ENCODE results near the gene UBE3D.

The UBE3D gene, protein sequence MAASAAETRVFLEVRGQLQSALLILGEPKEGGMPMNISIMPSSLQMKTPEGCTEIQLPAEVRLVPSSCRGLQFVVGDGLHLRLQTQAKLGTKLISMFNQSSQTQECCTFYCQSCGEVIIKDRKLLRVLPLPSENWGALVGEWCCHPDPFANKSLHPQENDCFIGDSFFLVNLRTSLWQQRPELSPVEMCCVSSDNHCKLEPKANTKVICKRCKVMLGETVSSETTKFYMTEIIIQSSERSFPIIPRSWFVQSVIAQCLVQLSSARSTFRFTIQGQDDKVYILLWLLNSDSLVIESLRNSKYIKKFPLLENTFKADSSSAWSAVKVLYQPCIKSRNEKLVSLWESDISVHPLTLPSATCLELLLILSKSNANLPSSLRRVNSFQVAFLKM

DNA sequence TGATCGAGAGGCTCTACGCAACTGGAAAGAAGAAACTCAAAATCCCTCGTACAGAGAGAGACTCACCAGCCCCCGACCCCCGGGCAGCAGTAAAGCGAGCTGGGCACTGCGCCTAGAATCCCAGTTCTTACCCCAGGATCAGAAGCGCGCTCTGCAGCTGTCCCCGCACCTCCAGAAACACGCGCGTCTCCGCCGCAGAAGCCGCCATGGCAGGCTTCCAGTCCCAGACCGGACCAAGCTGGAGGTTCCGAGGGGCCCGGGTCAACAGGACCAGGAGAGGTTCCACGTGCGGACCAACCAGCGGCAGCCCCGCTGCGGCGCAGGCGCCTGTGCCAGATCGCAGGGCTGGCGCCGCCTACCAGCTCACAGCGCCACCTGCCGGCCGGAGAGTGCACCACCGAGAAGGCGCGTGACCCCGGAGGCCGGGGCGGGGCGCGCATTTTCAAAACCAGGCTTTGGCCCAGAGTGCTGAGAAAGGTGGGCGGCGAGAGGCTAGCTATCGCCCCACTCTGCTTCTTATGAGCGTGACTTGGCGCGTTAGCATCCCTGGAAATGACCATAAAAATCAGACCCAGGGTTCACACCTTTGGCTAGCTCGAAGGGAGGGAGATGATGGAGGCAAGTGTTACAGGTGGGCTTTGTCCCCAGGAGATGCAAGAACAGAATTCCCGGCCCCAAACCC is at the start of gene UBE3D:
Gene UBE3D, minus strand, starts transcription at position 331 of the 682 bp plus-strand sequence. Its CDS starts 123 bp downstream, at position 208.
- peak; percentile 84 to 85 for DNase-seq

- no peak for DNase-seq
Observed at GRCh38 chr6:83114164-83114563, 48.5 kb upstream of the UBE3D start.

GRCh38 chr6:83113258-83113657 is 47.6 kb upstream of the UBE3D start:
- no peak for DNase-seq

- no peak for DNase-seq
Observed at GRCh38 chr6:83108378-83108777, 42.7 kb upstream of the UBE3D start.

DNA sequence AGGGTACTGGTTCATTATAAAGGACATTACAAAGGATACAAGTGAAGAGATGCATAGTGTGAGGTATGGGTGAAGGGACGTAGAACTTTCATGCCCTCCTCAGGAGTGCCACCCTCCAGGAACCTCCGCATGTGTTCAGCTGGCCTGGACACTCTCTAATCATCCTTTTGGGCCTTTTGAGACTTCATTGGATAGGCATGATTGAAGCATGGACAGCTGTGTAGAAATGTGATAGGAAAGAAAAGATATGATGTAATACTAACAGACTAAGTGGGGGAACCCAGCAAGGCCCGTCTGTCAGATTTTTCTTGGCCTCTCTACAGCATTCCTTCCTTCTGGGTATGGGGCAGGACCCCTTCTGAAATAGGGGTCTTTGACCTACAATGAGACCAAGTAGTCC is 32.9 kb upstream of the UBE3D start:
- DNase-seq: no peak

- no peak for DNase-seq
Observed at GRCh38 chr6:83097675-83098074, 32.0 kb upstream of the UBE3D start.

DNA sequence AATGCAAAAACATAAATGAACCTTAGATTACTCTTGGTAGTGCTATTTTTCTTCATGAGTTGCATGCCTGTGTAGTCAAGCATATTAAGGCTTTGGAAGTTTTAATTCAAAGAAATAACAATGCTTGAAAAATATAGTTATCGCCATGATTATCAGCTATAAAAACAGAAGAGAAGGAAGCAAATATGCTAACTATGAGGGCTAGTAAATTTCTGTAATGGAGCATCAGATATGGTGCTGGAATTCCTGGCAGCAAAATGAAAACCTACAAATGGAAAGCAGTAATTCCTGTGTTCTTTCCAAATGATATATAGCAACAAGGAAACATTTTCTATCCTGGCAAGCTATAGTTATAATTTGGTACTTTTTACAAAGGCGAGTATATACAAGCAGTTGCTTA is 31.6 kb upstream of the UBE3D start:
- DNase-seq: no peak

DNA sequence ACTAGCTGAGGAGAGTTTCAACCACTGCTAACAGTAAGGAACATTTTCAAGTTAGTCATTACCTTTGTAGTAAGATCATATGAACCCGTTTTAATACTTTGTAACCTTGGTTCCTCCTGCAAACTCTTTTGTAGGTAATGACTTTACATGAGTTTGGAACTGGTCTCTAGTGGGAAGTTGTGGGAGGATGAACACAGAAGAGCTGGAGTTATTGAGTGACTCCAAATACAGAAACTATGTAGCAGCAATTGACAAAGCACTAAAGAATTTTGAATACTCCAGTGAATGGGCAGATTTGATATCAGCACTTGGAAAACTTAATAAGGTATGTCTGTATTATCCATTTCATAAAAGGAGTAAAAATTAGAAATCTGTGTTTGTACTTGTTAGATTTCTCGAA is 31.1 kb upstream of the UBE3D start:
- no peak for DNase-seq

GRCh38 chr6:83092756-83093399 is 27.2 kb upstream of the UBE3D start:
- DNase-seq: no peak

DNA sequence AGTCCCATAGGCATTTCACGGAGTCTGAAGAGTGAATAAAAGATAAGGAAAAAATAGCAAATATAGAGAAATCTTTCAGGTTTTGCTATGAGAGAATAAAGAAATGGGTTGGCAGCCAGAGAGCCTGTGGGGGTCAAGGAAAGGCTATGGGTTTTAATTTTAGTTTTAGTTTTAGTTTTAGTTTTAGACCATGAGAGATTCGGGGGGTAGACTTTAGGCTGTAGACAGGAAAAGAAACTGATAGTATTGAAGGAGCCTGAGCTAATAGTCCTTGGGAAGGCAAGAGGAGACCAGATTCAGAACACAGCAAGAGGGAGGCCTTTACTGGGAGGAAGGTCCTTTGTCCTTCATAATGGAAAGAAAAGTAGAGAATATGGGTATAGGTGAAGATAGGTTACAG is 21.1 kb upstream of the UBE3D start:
- no peak for DNase-seq

- no peak for DNase-seq
Observed at GRCh38 chr6:83083476-83083875, 17.8 kb upstream of the UBE3D start.

GRCh38 chr6:83073615-83074014 is 8.0 kb upstream of the UBE3D start:
- DNase-seq: no peak

GRCh38 chr6:83072726-83073125 is 7.1 kb upstream of the UBE3D start:
- no peak for DNase-seq

DNA sequence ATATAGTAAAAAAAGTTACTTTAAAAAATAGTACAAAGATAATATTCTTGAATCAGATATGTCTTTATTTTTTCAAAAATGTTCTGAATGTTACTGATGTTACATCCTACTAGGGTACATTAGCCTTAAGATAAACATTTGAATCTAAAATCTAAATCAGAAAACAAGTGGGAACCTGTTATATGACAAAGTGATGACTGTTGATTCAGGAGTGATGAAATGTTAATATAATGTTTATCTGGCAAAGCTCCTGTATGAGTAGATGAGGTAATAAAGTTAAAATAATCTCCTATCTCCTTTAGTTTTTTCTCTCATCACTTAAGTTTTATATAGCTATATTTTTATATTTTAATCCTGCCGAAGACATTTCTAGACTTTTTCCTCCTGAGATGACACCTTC is 6.1 kb upstream of the UBE3D start:
- DNase-seq: no peak

GRCh38 chr6:83071023-83071422 is 5.4 kb upstream of the UBE3D start:
- DNase-seq: peak; percentile 5 to 36

DNA sequence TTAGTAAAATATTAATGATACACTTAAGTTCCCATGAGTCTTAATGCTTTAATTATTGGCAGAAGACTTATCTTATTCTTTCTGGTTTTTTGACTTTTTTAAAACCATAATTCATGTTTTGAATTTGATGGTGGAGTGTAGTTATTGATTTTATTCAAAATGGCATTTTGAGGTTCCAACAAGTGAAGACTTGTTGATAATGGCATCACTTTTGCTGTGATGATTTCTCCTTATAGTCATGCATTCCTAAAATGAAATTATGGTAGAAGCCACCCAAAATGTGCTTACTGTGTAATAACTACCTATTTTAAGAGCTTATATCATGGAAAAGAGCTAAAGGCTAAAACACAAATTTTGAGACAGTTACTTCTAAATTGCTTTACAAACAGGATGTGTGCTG is 4.0 kb upstream of the UBE3D start:
- no peak for DNase-seq

GRCh38 chr6:83068616-83069015 is 3.0 kb upstream of the UBE3D start:
- no peak for DNase-seq

DNA sequence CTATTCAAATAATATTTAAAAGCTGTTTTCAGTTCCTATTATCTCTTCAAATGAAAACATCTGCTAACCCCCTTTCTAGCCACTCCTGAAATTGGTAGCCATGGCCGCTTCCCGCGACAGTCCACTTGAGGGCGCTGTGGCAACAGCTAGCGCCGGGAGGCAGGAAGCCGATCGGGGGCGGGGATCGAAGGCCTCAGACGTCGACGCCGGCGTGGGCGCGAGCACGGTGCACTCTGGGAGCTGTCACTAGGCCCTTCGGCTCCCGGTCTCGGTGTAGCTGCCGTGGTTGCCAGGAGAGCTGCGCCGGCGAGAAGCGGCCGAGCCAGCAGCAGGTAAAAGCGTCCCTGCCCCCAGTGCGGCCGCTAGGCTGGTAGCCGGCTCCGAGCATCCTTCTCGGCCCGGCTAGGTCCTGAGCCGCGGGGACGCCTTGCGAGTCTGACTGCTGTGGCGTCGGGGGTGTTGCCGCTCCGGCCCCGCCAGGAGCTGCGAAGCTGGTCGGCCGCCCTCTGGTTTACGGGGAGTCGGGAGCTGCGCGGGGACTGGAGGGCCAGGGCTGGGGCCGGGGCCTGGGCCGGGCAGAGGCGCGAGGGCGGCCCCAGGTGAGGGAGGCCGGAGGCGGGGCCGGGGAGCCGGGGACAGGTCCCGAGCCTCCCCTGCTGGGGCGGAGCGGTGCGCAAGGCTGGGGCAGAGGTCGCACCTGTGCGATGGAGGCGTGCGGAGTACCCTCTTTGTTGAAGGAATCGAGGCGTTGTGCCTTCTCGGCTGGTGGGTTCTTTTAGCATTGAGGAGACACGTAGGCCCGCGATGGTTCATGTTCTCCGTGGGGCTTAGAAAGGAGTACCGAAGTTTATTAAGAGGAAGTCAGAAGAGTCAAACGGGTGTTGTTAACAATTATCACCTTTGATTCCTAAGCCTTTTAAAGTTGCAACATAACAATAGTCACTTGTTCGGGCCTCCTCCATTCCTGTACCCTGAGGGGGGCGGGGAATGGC is 2.1 kb upstream of the UBE3D start, which contains the start of gene DOP1A:
Gene DOP1A, plus strand, starts transcription at position 224 of the 992 bp plus-strand sequence. CDS start 29,307 bp downstream, outside the sequence.
- DNase-seq: peak; percentile 95 to 97

- no peak for DNase-seq
Observed at GRCh38 chr6:83062225-83062624, 3.4 kb downstream of the UBE3D start.

- DNase-seq: no peak
Observed at GRCh38 chr6:83061190-83061589, 4.5 kb downstream of the UBE3D start.

GRCh38 chr6:83057705-83058321 is 7.8 kb downstream of the UBE3D start:
- peak; percentile 43 to 58 for DNase-seq

GRCh38 chr6:83055366-83055964 is 10.2 kb downstream of the UBE3D start:
- peak; percentile 73 to 82 for DNase-seq

Data from Kasumi-1 (cell line).